ENCODE data around the gene ZNF629. TPM values are rescaled to one million over a fixed set of nuclear protein-coding genes. Genes with fewer than 3 reads are reported as not detected.

The ZNF629 gene
- total and polyA plus RNA-seq, 2 donors (not counting 1 experiment from before 2014, with no cell fraction given), result 5.8 to 7.3 TPM

GRCh38 chr16:30782486-30783279, 4.3 kb downstream of the ZNF629 start:
- Histone ChIP-seq H3K4me1 (ENCODE audit: control insufficient read depth, extremely low read depth, insufficient read depth, low read length) (peaks cover 13% of the 10 kb centered on the region), H3K4me2 (ENCODE audit: extremely low read depth, insufficient read depth, low read length) (no peak overlapping the region), H3K36me3 (ENCODE audit: control insufficient read depth, insufficient read depth, low read length) (peaks cover 16% of the 10 kb centered on the region), H3K27me3 (ENCODE audit: control insufficient read depth, insufficient read depth, low read length) (no peaks in the 10 kb centered on the region), H3K27ac (ENCODE audit: insufficient read depth, low read length) (no peak overlapping the region), H3K79me2 (ENCODE audit: control insufficient read depth, insufficient read depth, low read length) (peaks cover 20% of the 10 kb centered on the region), H3K9me3 (ENCODE audit: control insufficient read depth, insufficient read depth, low read depth, low read length) (no peaks in the 10 kb centered on the region), H3K9ac (ENCODE audit: insufficient read depth, low read length) (no peak overlapping the region), H4K20me1 (ENCODE audit: control insufficient read depth, extremely low read depth, insufficient read depth, low read length) (no peaks in the 10 kb centered on the region), H3K4me3 (replicated peaks in 1 of 4; ENCODE audit: control extremely low read depth in 1 of 4, insufficient read depth in 1 of 4, low read depth in 3 of 4, low read length in 4 of 4) (no peak overlapping the region), H2AFZ (ENCODE audit: low read length) (no peak overlapping the region)
- DNase-seq (ENCODE audit: low read depth in 2 of 2), result no peak
- TF ChIP-seq CTCF (conservative IDR thresholded peaks at IDR 0.05 in 1 of 2, IDR thresholded peaks at IDR 0.05 in 1 of 2; ENCODE audit: low read depth in 1 of 2, low read length in 2 of 2), result no peak
- TF ChIP-seq EZH2 (IDR thresholded peaks at IDR 0.05; ENCODE audit: low read length, missing control alignments), result no peak

GRCh38 chr16:30780549-30780948, 6.5 kb downstream of the ZNF629 start:
- no peak overlapping the region for H2AFZ ChIP-seq (ENCODE audit: low read length)
- H3K79me2 ChIP-seq (ENCODE audit: control insufficient read depth, insufficient read depth, low read length), result peaks cover 7% of the 10 kb centered on the region
- H3K36me3 ChIP-seq (ENCODE audit: control insufficient read depth, insufficient read depth, low read length), result peaks cover 16% of the 10 kb centered on the region
- H3K9me3 ChIP-seq (ENCODE audit: control insufficient read depth, insufficient read depth, low read depth, low read length), result no peaks in the 10 kb centered on the region
- no peak overlapping the region for H3K27ac ChIP-seq (ENCODE audit: insufficient read depth, low read length)
- H3K4me3 ChIP-seq (replicated peaks in 1 of 4; ENCODE audit: control extremely low read depth in 1 of 4, insufficient read depth in 1 of 4, low read depth in 3 of 4, low read length in 4 of 4), result no peak overlapping the region
- no peak for DNase-seq (ENCODE audit: low read depth in 2 of 2)
- TF ChIP-seq EZH2 (IDR thresholded peaks at IDR 0.05; ENCODE audit: low read length, missing control alignments) (no peak), CTCF (conservative IDR thresholded peaks at IDR 0.05 in 1 of 2, IDR thresholded peaks at IDR 0.05 in 1 of 2; ENCODE audit: low read depth in 1 of 2, low read length in 2 of 2) (no peak)
- no peak overlapping the region for H3K4me2 ChIP-seq (ENCODE audit: extremely low read depth, insufficient read depth, low read length)
- no peaks in the 10 kb centered on the region for H4K20me1 ChIP-seq (ENCODE audit: control insufficient read depth, extremely low read depth, insufficient read depth, low read length)
- no peak overlapping the region for H3K9ac ChIP-seq (ENCODE audit: insufficient read depth, low read length)
- H3K4me1 ChIP-seq (ENCODE audit: control insufficient read depth, extremely low read depth, insufficient read depth, low read length), result peaks cover 7% of the 10 kb centered on the region
- H3K27me3 ChIP-seq (ENCODE audit: control insufficient read depth, insufficient read depth, low read length), result no peaks in the 10 kb centered on the region

GRCh38 chr16:30780021-30780420, 7.0 kb downstream of the ZNF629 start:
- peaks cover 2% of the 10 kb centered on the region for H3K79me2 ChIP-seq (ENCODE audit: control insufficient read depth, insufficient read depth, low read length)
- no peaks in the 10 kb centered on the region for H3K27me3 ChIP-seq (ENCODE audit: control insufficient read depth, insufficient read depth, low read length)
- peaks cover 9% of the 10 kb centered on the region for H3K4me1 ChIP-seq (ENCODE audit: control insufficient read depth, extremely low read depth, insufficient read depth, low read length)
- no peak for DNase-seq (ENCODE audit: low read depth in 2 of 2)
- H3K9ac ChIP-seq (ENCODE audit: insufficient read depth, low read length), result no peak overlapping the region
- H3K9me3 ChIP-seq (ENCODE audit: control insufficient read depth, insufficient read depth, low read depth, low read length), result no peaks in the 10 kb centered on the region
- H4K20me1 ChIP-seq (ENCODE audit: control insufficient read depth, extremely low read depth, insufficient read depth, low read length), result no peaks in the 10 kb centered on the region
- H2AFZ ChIP-seq (ENCODE audit: low read length), result no peak overlapping the region
- H3K4me2 ChIP-seq (ENCODE audit: extremely low read depth, insufficient read depth, low read length), result no peak overlapping the region
- no peak overlapping the region for H3K27ac ChIP-seq (ENCODE audit: insufficient read depth, low read length)
- peaks cover 16% of the 10 kb centered on the region for H3K36me3 ChIP-seq (ENCODE audit: control insufficient read depth, insufficient read depth, low read length)
- no peak for TF ChIP-seq CTCF (conservative IDR thresholded peaks at IDR 0.05 in 1 of 2, IDR thresholded peaks at IDR 0.05 in 1 of 2; ENCODE audit: low read depth in 1 of 2, low read length in 2 of 2)
- no peak for TF ChIP-seq EZH2 (IDR thresholded peaks at IDR 0.05; ENCODE audit: low read length, missing control alignments)
- H3K4me3 ChIP-seq (replicated peaks in 1 of 4; ENCODE audit: control extremely low read depth in 1 of 4, insufficient read depth in 1 of 4, low read depth in 3 of 4, low read length in 4 of 4), result no peak overlapping the region
